ENCODE data around the gene PLEKHG4B. TPM values are rescaled to one million over a fixed set of nuclear protein-coding genes. Genes with fewer than 3 reads are reported as not detected.
A peak's percentile ranks its signal among the peaks of the same experiment; 100 is the strongest.

Gene PLEKHG4B
- total RNA-seq, 1 experiment from 2014 or later: 0.06 TPM

- DNase-seq (ENCODE audit: low read depth): no peak
Measured at GRCh38 chr5:75331-76320, 16.3 kb upstream of the PLEKHG4B start.

- no peak for DNase-seq (ENCODE audit: low read depth)
Measured at GRCh38 chr5:76358-77169, 15.4 kb upstream of the PLEKHG4B start.

- DNase-seq (ENCODE audit: low read depth): no peak
Measured at GRCh38 chr5:77170-77501, 14.8 kb upstream of the PLEKHG4B start.

GRCh38 chr5:77546-77945 lies 14.4 kb upstream of the PLEKHG4B start:
- no peak for DNase-seq (ENCODE audit: low read depth)

- peak; percentile 55 for DNase-seq (ENCODE audit: low read depth)
Measured at GRCh38 chr5:77957-78804, 13.8 kb upstream of the PLEKHG4B start.

GRCh38 chr5:78805-79149 lies 13.2 kb upstream of the PLEKHG4B start:
- no peak for DNase-seq (ENCODE audit: low read depth)

GRCh38 chr5:79263-79662 lies 12.7 kb upstream of the PLEKHG4B start:
- DNase-seq (ENCODE audit: low read depth): no peak

GRCh38 chr5:79821-80220 lies 12.1 kb upstream of the PLEKHG4B start:
- no peak for DNase-seq (ENCODE audit: low read depth)

GRCh38 chr5:81391-82021 lies 10.5 kb upstream of the PLEKHG4B start:
- DNase-seq (ENCODE audit: low read depth): no peak

GRCh38 chr5:82097-82496 lies 9.9 kb upstream of the PLEKHG4B start:
- no peak for DNase-seq (ENCODE audit: low read depth)

GRCh38 chr5:82570-82969 lies 9.4 kb upstream of the PLEKHG4B start:
- DNase-seq (ENCODE audit: low read depth): no peak

- no peak for DNase-seq (ENCODE audit: low read depth)
Measured at GRCh38 chr5:83029-83428, 8.9 kb upstream of the PLEKHG4B start.

GRCh38 chr5:85334-85995 lies 6.5 kb upstream of the PLEKHG4B start:
- DNase-seq (ENCODE audit: low read depth): no peak

- DNase-seq (ENCODE audit: low read depth): no peak
Measured at GRCh38 chr5:89337-90286, 2.4 kb upstream of the PLEKHG4B start.

- DNase-seq (ENCODE audit: low read depth): no peak
Measured at GRCh38 chr5:90590-91547, 1.1 kb upstream of the PLEKHG4B start.

GRCh38 chr5:92401-93220 lies 643 bp downstream of the PLEKHG4B start:
- DNase-seq (ENCODE audit: low read depth): no peak

- no peak for DNase-seq (ENCODE audit: low read depth)
Measured at GRCh38 chr5:93221-93980, 1.4 kb downstream of the PLEKHG4B start.
